ENCODE data around the gene SPAG6.

Gene SPAG6

GRCh38 chr10:22316286-22317075, 28.8 kb upstream of the SPAG6 start, which contains the start of gene COMMD3:
TSS of gene COMMD3 (plus strand) at chr10:22316388. CDS start at chr10:22316418, 30 bp downstream.
- TF ChIP-seq CTCF (IDR thresholded peaks at IDR 0.05; ENCODE audit: insufficient read depth, low read length, poor library complexity, severe bottlenecking), result no peak
- Histone ChIP-seq H3K27me3 (replicated peaks; ENCODE audit: control insufficient read depth, insufficient read depth, low read length) (no peaks in the 10 kb centered on the region), H3K36me3 (ENCODE audit: control insufficient read depth, insufficient read depth, low read length) (no peaks in the 10 kb centered on the region), H3K4me3 (replicated peaks; ENCODE audit: low read depth, low read length) (peak within 1 kb of the TSS; percentile 87)
- peak; percentile 89 for DNase-seq (ENCODE audit: extremely low read depth, insufficient read length)

GRCh38 chr10:22317076-22317370, 28.3 kb upstream of the SPAG6 start:
- DNase-seq (ENCODE audit: extremely low read depth, insufficient read length), result no peak
- Histone ChIP-seq H3K4me3 (replicated peaks; ENCODE audit: low read depth, low read length) (peak overlapping the region; percentile 87), H3K36me3 (ENCODE audit: control insufficient read depth, insufficient read depth, low read length) (no peaks in the 10 kb centered on the region), H3K27me3 (replicated peaks; ENCODE audit: control insufficient read depth, insufficient read depth, low read length) (no peaks in the 10 kb centered on the region)
- TF ChIP-seq CTCF (IDR thresholded peaks at IDR 0.05; ENCODE audit: insufficient read depth, low read length, poor library complexity, severe bottlenecking), result no peak

GRCh38 chr10:22317771-22318565, 27.3 kb upstream of the SPAG6 start:
- Histone ChIP-seq H3K4me3 (replicated peaks; ENCODE audit: low read depth, low read length) (peak overlapping the region; percentile 87), H3K36me3 (ENCODE audit: control insufficient read depth, insufficient read depth, low read length) (no peaks in the 10 kb centered on the region), H3K27me3 (replicated peaks; ENCODE audit: control insufficient read depth, insufficient read depth, low read length) (no peaks in the 10 kb centered on the region)
- DNase-seq (ENCODE audit: extremely low read depth, insufficient read length), result no peak
- TF ChIP-seq CTCF (IDR thresholded peaks at IDR 0.05; ENCODE audit: insufficient read depth, low read length, poor library complexity, severe bottlenecking), result no peak

GRCh38 chr10:22318772-22319171, 26.5 kb upstream of the SPAG6 start:
- Histone ChIP-seq H3K4me3 (replicated peaks; ENCODE audit: low read depth, low read length) (no peak overlapping the region), H3K36me3 (ENCODE audit: control insufficient read depth, insufficient read depth, low read length) (no peaks in the 10 kb centered on the region), H3K27me3 (replicated peaks; ENCODE audit: control insufficient read depth, insufficient read depth, low read length) (no peaks in the 10 kb centered on the region)
- no peak for TF ChIP-seq CTCF (IDR thresholded peaks at IDR 0.05; ENCODE audit: insufficient read depth, low read length, poor library complexity, severe bottlenecking)
- no peak for DNase-seq (ENCODE audit: extremely low read depth, insufficient read length)

- peak overlapping the region; percentile 80; the same call in 1 of the 2 replicates for H3K4me3 ChIP-seq (replicated peaks; ENCODE audit: low read depth, low read length)
- TF ChIP-seq CTCF (IDR thresholded peaks at IDR 0.05; ENCODE audit: insufficient read depth, low read length, poor library complexity, severe bottlenecking), result no peak
- no peaks in the 10 kb centered on the region for H3K27me3 ChIP-seq (replicated peaks; ENCODE audit: control insufficient read depth, insufficient read depth, low read length)
- no peaks in the 10 kb centered on the region for H3K36me3 ChIP-seq (ENCODE audit: control insufficient read depth, insufficient read depth, low read length)
- no peak for DNase-seq (ENCODE audit: extremely low read depth, insufficient read length)
Measured at GRCh38 chr10:22319547-22319979, 25.7 kb upstream of the SPAG6 start.

All from GM06990 (cell line).